ENCODE measurements around the gene FMNL2.
"Not testable (repeated sequence)": the region's sequence is repeated elsewhere in the genome, so short reads cannot be mapped to it uniquely, and the experiment has no call there.

FMNL2 gene

DNA sequence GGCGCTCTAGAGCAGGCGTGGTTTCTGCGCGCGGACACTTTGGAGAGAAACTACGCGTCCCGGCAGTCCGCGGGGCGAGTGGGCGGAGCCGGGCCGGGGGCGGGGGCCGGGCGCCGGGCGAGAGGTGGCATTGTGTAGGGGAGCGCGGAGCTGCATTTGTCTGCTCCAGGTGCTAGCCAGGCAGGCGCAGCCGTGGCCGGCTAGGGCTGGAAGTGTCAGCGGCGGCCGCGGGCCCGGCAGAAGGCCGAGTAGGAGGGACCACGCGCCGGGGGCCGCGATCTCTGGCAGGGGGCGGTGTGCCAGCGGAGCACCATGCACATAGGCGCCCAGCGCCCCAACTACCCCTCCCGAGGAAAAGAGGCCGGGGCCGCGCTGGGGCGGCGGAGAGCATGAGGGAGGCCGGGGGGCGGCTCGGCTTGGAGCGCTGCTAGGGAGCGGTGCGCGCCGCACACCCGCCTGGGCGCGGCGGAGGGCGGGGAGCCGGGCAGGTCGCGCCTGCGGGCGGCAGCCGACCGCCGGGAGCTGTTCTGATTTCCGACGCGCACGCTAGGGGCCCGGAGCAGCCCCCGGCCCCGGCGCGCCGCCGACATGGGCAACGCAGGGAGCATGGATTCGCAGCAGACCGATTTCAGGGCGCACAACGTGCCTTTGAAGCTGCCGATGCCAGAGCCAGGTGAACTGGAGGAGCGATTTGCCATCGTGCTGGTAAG is at the start of gene FMNL2:
Gene FMNL2, plus strand, starts transcription at position 159 of the 710 bp plus-strand sequence.
- peak; percentile 18 for DNase-seq

DNA sequence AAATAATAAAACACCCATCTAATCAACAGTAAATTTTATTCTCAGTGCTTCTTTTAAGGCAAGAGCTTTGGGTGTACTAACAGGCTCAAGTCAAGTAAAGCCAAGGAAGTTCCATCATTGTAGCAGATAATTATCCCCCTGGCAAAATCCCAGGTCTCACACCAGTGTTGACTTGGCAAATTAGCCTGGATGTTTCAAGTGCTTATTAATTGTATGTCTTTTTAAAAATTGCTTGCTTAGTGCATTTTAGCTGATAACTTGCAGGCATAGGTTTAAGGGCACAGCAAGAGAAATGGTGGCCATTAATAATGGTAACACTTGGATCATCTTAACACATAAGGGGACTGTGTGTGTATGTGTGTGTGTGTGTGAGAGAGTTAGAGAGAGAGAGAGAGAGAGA is 42.0 kb upstream of the FMNL2 start:
- DNase-seq = no peak

DNA sequence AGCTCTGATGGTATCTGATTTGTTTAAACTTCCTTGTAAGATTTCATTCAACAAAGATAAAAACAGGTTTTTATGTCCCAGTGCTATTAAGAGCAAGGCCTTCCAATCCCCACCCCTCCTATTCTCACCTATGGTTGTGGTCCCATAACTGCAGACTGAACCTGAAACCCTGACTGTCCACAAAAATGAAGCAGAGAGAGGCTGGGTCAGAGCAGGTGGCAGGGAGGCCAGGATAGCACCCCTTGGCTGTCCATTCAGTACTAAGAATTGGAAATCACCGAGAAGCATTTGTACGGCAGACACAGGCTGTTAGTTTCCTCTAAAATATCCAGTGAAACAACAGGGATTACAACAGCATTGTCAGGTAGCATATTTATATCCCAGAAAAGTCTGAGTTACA is 37.3 kb upstream of the FMNL2 start:
- DNase-seq = no peak

DNA sequence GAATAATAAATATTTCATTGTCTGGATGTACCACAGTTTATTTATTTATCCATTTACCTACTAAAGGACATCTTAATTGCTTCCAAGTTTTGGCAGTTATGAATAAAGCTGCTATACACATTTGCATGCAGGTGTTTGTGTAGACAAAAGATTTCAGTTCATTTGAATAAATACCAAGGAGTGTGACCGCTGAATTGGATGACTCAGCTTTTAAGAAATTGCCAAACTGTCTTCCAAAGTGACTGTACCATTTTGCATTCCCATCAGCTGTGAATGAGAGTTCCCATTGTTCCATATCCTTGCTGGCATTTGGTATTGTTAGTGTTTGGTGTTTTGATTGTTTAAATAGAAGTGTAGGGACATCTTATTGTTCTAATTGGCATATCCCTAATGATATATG is 36.2 kb upstream of the FMNL2 start:
- DNase-seq = no peak

DNA sequence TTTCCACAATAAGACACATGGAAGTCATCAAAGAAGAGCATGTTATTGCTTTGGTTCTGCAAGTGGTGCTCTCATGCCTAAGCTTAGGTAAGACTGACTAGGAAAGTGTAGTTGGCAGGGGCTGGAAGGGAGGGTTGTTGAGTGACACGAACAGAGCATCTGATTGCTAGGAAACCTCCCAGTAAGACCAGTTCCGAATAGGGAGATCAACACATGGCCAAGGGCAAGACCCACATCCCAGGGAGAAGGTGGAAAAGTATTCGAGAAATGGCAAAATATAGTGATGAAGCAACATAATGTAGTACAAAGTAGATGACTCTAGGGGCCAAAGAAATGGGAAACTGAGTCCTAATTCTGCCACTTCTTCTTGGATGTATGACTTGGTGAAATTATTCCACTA is 33.8 kb upstream of the FMNL2 start:
- no peak for DNase-seq

DNA sequence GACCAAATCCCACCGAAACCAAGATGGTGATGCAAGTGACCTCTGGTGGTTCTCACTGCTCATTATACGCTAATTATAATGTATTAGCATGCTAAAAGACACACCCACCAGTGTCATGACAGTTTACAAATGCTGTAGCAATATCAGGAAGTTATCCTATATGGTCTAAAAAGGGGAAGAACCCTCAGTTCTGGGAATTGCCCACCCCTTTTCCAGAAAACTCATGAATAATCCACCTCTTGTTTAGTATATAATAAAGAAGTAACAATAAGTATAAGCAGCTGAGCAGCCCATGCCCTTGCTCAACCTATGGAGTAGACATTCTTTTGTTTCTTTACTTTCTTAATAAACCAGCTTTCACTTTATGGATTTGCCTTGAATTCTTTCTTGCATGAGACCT is 31.0 kb upstream of the FMNL2 start:
- DNase-seq = no peak

DNA sequence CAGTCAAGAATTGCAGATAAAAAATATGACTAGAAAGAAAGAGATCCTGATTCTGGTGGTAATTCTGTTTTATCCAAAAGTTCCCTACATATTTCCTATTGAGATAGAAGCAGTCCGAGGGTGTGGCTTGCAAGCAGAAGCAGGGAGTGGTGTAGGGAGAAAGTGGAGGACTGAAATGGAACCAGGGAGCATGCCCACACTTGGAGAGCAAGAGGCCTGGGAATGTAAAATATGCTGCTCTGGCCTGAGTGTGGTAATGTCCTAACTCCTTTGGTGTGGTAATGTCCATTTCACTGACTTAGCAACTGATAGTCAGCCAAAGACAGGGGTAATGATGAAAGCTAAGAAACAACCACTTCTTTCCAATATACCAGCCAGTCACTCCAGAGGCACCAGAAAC is 30.1 kb upstream of the FMNL2 start:
- no peak for DNase-seq

DNA sequence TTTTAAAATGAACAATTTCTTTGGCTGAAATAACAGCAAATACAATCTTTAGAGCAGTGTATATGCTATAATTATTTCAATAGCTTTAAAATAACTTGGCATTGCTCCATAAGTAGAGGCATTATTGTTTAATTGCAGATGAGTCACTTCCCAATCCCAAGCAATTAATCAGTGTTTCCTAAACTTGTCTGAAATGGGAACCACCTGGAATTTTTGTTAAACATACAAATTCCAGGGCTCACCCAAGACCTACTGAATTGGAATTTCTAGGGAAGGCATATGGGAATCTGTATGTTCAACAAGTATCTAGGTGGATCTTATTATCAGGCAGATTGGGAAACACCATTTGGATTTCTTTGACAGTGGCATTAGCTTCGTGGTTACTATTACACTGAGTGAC is 27.1 kb upstream of the FMNL2 start:
- DNase-seq = no peak

DNA sequence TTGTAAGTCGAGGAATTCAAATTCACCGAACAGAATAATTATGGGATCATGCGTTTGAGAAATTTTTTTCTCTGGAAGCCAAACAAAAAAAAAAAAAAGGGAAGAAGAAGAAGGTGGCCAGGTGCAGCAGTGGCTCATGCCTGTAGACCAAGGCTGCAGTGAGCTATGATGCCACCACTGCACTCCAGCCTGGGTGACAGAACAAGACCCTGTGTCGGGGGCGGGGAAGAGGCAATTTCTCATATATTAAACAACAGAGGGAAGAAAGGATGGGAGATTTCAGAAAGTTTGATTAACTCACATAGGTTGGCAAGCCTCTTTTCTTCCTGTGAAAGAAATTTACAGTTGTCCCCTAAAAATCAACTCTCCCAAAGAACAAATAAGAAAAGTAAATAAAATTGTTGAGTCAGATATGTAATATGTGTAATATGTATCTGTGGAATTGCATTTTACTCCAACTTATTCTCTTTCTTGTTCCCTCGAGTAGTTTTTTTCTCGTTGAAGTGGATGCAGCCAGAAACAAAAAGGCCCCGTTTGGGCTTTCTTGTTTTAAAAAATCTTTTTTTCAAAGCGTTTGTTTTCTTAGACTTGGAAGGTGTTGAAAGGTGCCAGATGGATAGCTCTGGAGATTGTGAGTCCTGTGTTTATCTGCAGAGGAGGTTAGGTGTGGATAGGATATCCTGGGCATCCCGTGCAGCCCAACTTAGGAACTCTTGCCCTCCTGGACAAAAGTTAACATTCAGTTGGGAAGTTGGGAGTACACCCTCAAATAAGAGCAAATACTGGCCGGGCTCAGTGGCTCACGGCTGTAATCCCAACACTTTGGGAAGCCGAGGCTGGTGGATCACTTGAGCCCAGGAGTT is 25.4 kb upstream of the FMNL2 start:
- no peak for DNase-seq

DNA sequence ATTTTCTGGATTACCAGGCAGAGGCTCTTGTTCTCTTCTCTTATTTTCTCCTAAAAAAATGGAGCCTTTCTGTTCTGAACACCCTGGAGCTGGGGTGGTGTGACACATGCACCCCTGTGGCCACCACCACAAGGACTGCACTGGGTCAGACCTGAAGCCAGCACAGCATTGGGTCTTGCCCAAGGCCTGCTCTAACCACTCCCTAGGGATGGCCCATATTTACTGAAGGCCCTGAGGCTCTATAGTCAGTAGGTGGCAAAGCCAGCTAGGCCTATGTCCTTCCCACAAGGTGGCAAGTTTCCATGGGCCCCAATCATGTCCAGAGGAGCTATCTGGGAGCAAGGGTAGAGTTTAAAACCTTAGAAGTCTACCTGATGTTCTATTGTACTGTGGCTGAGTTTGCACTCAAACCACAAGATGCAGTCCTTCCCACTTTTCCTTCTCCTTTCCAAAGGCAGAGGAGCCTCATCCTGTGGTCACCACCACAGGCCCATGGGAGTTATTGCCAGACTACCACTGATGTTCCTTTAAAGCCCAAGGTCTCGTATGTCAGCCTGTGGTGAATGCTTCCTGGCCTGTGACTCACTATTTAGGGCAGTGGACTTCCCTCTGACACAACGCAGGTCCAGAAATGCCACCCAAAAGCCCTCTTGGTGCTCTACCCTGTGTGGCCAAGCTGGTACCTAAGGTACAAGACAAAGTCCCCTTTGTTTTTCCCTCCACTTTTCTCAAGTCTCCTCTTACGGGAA is 15.0 kb upstream of the FMNL2 start:
- no peak for DNase-seq

DNA sequence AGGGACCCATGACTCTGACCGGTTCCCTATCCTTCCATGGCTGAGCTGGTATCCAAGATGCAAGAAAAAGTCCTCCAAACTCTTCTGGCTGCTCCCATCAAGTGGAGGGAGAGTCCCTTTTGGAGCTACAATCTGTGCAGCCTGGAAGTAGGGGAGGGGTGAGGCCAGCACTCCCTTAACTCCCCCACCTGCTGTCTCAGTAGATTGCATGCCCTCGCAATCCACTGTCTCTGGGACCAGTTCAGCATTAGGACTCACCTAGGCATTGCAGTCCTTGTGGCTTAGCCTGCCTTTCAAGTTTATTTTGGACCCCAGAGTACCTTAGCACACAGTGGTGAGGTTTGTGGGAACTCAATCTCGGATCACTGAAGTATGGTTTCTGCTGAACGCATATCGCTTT is 14.2 kb upstream of the FMNL2 start:
- DNase-seq = no peak

DNA sequence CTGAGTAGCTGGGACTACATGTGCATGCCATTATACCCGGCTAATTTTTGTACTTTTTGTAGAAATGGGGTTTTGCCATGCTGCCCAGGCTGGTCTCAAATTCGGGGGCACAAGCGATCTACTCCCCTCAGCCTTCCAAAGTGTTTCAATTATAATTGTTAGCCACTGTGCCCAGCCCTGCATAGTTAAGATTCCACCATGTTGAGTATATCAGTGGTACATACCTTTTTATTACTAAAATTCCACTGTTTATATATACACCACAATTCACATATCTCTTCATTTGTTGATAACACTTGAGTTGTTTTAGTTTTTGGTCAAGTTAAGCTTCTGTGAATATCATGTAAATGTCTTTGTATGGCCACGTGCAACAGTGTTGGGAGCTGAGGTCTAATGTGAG is 12.8 kb upstream of the FMNL2 start:
- DNase-seq = no peak

DNA sequence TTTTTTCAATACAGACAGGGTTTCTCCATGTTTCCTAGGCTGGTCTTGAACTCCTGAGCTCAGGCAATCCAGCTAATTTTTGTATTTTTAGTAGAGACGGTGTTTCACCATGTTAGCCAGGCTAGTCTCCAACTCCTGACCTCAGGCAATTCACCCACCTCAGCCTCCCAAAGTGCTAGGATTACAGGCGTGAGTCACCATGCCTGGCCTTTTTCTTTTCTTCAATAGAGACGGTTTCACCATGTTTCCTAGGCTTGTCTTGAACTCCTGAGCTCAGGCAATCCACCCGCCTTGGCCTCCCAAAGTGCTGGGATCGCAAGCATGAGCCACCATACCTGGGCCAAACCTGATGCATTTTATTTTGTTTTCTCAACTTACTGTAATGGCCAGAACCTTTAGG is 9.8 kb upstream of the FMNL2 start:
- DNase-seq = not testable (repeated sequence)

DNA sequence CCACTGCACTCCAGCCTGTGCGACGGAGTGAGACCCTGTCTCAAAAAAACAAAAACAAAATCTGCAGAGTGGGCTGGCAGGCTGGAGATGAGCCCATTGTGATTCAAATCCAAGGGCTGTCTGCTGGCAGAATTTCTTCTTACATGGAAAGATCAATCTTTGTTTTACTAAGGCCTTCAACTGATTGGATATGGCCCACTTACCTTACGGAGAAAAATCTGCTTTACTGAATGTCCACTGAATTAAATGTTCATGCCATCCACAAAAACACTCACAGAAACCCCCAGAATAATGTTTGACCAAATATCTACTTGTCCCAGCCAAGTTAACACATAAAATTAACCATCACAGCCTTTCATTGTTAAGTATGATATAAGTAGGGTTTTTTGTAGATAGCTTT is 8.3 kb upstream of the FMNL2 start:
- DNase-seq = no peak

DNA sequence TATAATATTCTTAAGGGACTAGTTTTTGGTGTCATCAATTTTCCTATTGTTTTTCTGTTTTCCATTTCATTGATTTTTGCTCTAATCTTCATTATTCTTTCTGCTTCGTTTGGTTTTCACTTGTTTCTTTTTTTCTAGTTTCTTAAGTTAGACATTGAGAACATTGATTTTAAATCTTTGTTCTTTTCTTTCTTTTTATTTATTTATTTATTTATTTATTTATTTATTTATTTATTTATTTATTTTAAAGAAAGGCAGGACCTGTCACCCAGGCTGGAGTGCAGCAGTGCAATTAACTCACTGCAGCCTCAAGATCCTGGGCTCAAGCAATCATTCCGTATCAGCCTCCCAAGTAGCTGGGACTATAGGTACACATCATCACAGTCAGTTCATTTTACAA is 7.0 kb upstream of the FMNL2 start:
- DNase-seq = no peak

DNA sequence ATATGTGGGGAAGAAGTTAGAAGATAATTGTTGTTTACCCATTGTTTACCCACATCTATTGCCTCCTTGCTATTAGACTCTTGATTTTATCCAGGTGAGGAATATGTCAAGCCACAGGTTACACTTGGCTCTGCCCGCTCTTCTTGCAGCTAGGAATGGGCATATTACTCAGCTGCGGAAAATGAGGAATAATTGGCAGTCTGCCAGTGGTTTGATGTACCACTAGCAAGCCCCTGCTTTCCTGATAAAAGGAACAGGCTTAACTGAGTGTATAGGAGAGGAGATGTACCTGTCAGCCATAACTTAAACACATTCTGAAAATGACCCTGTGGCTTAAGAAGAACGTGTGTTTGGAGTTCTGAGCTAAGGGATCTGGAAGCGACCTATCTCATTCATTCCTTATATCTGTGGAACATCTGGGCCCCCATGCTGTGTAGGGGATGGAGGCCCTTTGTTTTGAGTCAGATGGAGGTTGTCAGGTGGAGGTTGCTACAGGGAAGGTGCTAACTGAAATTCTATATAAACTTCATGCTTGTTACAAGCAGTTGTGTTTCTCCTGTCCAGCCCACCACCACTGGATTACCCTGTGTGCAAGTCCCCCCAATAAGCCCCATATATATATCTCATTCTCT is 4.6 kb upstream of the FMNL2 start:
- no peak for DNase-seq

DNA sequence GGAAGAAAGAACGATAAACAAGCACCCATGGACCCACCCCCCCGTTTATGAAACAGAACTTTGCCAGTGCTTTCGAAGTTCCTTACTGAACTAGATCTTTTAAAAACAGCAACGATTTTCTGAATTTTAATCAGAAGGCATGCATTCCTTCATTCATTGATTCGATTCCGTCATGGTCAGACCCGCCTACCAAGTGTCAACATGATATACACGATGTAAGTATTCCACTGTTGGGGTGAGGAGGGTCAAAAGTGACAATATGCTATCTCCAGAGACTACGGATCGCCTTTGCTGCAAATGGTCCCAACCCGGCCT is 316 bp upstream of the FMNL2 start:
- no peak for DNase-seq

DNA sequence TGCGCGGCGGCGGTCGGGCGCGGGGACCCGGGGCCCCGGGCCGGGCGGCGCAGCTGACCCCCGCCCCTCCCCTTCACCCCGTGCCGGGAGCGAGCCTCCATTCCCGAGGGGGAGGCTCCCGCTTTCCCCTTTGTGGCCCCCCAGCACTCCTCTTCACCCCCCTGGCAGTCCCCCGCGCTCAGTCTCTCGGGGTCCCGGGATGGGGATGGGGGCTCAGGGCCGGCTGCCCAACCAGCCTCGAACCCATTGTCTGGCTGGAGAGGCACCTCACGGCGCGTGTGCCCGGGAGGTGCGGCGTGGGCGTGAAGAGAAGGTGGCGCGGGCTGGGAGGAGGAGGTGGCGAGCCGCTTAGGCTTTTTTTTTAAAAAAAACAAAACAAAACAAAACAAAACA is 748 bp downstream of the FMNL2 start:
- no peak for DNase-seq

DNA sequence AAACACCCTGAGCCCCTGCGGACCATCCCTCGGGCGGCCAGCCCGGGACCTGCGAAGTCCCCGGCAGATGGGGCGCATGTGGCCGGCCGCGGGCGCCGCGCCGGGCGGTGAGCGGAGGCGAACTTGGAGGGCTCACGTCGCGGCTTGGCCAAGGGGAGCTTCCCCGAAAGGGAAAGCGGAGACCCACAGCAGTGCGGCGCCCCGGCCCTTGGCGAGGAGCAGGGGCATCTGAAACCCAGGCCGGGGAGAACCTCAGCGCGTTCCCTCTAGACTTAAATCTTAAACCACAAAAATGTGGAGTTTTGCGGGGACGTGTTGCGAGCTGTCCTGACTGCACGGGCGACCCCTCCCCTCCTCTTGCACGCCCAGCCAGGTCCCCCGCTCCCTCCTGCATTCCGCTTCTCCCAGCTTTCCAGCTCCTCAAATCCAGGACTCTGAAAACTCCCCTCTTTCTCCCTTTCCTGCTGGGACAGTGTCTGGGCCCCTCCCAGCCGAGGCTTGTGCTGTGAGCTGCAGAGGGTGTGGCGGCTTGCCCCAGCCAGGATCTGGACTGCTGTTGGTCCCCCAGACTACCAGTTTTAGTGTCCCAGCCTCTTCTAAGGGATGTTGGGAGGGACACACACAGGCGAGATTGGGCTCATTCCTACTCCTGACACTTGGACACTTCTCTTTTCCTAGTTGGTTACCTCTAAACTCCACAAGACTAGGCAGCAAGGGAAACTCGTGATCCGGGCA is 1.3 kb downstream of the FMNL2 start:
- no peak for DNase-seq

DNA sequence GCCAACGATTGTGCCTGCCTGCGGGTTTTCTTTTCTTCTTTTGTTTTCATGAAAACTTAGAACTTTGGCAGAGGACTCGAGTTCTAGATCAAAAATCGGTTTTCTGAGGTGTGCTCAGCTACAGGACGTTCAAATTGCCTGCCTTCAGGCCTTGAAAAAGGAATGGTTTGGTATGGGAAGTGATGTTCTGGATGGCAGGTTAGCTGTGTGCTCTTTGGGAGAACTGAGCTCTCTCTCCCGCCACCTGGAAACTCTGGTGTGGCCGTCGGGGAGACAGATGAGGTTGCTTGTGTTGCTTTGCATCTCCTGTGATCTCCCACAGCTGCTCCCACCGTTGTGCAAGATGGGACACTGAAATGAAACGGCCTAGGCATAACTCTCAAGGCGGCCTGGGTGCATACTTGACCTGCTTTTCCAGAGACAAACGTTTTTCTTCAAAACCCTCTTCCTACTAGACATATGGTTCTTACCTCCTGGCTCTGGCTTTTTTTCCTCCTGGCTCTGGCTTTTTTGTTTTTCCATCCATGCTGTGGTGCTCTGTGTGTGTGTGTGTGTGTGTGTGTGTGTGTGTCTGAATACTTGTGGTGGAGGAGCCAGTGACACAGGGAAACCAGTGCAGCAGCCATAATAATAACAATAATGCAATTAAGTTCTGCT is 2.0 kb downstream of the FMNL2 start:
- DNase-seq = no peak

DNA sequence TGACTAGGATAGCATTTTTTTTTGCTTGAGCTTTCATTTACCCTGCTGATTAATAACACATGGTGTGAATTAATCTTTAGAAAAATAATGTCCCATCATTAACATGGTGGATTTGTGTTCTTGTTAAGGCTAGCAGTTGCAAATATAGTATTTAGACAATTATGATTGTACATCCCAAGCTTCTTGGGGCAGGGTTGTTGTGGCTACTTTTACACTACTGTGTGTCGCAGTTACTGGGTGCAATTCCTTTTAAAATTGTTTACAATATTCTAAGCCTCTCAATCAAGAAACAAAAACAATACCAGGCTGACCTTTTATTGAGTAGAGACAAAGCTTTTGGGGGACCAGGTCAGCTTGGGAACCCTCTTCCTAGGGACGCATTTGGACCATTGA is 2.5 kb downstream of the FMNL2 start:
- no peak for DNase-seq

DNA sequence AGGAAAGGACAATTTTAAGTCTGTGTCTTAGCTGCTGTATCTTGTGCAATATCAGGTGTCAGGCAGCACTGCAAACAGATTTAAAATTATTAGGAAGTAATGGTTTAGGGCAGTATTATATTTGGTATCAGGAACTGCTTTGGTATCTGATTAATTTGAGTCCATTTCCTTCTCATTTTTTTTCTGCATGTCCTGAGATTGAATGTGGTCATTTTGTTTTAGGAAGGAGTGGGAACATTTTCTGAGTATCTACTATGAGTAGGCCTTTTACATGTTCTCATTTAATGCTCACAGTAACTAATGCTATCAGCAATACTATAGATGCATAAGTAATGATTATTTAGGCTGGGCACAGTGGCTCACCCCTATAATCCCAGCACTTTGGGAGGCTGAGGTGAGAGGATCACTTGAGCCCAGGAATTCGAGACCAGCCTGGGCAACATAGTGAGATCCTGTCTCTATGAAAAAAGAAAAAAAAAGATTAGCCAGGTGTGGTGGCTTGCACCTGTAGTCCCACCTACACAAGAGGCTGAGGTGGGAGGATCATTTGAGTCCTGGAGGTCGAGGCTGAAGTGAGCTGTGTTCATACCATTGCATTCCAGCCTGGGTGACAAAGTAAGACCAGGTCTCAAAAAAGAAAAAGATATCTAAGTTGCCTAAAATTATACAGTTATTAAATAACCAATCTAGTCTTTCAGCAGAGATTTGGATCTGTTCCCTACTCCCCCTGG is 4.7 kb downstream of the FMNL2 start:
- DNase-seq = no peak

All from activated CD8-positive, alpha-beta memory T cell treated with anti-CD3 and anti-CD28 coated beads, Interleukin-2, amount 50 U/mL, for 4 hours (primary cell).